Measurements from ENCODE around the gene IGLL5.

DNA sequence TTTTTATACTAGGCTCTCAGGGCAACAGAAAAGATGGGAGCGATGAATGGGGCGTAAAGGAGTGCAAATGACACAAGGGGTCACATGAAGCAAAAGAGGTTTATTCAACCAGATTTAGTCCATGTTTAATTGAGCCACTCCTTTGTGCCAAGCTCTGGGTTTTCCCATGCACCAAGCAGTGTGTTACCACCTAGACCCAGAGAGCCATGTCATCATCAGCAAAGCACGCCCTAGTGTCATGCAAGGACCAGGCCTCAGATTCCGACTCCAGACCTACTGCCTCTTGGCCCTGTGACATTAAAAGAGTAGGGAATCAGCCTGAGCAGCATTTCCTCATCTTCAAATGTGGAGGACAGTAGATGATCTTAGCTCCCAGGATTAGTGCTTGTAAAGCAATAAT, 1.1 kb upstream of the IGLL5 start:
- TF ChIP-seq, protein P1, sequence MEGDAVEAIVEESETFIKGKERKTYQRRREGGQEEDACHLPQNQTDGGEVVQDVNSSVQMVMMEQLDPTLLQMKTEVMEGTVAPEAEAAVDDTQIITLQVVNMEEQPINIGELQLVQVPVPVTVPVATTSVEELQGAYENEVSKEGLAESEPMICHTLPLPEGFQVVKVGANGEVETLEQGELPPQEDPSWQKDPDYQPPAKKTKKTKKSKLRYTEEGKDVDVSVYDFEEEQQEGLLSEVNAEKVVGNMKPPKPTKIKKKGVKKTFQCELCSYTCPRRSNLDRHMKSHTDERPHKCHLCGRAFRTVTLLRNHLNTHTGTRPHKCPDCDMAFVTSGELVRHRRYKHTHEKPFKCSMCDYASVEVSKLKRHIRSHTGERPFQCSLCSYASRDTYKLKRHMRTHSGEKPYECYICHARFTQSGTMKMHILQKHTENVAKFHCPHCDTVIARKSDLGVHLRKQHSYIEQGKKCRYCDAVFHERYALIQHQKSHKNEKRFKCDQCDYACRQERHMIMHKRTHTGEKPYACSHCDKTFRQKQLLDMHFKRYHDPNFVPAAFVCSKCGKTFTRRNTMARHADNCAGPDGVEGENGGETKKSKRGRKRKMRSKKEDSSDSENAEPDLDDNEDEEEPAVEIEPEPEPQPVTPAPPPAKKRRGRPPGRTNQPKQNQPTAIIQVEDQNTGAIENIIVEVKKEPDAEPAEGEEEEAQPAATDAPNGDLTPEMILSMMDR (IDR thresholded peaks at IDR 0.05; ENCODE audit: low read length), result no peak
- no peak for TF ChIP-seq EZH2phosphoT487 (IDR thresholded peaks at IDR 0.05; ENCODE audit: low read length)
